Pons (tissue), 1 donor: ENCODE results near the gene BCAS3.

Source experiments
- DNase-seq: peaks from one replicate; pipeline ENCODE4 v3.0.0-alpha.2; 2016; ENCODE audit warnings: low spot score

The BCAS3 gene

DNA sequence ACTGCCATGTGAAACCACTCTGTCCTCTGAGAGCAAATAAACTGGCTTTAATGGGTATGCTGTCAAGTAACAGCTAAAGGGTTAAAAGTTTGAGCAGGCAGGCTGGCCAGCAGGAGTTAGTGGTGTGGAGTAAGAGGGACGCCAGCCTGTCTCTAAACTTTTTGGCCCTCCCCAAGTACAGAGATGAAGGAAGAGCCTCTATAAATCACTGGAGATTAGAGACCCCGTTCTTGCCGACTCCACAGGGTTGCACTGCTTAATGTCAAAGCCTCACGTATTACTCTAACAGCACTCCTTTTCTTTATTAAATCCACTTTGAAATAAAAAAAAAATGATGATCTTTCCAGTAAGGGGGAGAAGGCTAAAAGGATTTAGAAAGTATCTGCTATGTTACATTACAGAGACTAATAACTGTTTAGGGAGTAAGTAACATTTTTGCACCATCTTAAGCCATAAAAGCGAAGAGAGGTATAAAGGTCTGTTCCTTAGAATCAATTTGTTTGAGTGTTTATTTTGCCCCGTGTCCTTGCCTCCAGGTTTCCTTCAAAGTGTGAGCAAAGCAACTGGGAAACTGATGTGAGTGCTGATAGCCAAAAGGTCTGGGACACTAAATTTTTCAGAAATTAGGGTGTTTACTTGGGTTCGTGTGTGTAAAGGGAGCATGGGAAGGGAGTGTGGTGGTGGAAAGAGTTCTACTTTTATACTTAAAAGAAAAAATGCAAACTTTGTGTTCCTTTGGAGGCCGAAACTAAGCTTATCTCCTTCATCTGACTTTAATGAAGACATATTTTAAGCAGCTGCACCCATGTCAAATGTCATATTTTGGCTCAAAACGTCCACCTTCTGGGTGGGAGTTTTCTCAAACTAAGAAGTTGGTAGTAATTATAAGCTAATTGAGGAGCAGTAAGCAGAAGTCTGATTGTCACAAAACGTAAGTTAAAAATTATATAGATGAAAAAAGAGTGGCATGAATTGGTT, 612.0 kb downstream of the BCAS3 start:
- DNase-seq = no peak

DNA sequence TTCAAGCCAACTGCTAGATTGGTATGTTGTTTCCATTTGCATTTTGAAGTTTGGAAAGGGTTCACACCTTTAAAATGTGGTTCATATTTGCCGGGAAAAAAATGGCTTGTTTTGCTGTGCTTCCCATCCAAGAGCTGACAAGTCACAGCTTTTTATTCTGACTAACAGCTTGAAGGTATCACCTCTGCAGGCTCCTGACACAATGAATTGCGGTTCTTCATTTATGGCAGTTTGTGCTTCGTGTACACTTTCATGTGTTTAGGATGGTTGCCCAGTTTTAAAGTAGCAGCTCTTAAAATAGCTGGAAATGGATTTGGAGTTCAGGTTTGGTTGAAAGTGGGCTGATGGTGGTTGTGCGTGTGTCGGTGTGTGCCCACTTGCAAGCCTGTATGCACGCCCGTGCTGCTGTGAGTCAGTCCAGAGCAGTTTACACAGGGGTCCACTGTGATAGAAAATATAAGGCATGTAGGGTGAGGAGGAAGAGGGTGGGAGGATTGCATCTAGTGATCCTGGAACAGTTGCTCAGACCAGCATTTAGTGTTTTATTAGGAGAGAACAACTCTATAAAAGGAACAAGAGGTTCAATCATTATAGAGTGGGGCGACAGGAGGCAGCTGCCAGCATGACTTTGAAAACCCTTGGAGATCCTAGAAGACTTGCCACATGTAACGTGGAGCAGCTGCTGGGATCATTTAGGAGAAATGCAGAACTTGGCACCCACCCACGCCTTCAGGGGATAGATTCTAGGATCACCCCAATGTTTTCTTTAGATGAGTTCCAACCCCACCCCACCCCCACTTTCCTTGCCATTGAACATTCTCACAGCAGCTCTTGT, 614.0 kb downstream of the BCAS3 start:
- DNase-seq = no peak

DNA sequence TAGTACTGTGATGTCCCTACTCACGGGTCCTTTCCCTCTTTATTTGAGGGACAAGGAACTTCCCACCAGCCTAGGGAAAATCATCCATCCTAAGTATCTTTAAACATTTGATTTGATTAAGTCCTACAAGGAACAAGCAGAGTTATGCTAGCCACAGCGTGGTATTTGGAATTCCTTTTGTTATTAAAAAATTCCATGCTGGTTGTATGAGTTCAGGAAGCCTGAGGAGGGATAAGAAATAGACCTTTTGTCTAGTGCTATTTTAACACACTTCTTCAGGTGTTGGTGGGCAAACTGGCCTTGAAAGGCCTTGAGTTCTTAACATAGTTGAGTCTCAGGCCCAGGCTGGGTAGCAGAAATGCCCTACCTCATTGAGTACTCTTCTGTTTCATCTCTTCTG, 616.6 kb downstream of the BCAS3 start:
- DNase-seq = no peak

DNA sequence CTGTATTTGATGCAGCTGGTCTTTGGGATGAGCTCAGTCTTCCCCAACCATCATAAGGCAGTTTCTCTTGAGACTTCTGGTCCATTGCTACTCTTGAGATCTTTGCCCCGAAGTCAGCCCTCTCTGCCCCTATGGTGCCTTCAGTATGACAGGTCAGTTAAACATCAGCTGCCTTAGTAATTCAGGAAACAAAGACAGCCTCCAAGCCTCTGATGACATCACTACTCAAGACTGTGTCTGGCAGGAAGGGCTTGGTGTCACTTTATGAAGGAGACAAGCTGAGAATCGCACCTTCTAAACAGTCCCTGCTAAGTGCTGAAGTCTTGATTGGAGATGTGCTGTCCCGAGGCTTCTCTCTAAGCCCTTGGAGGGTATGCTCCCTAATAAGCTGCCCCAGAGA, 617.1 kb downstream of the BCAS3 start:
- no peak for DNase-seq

DNA sequence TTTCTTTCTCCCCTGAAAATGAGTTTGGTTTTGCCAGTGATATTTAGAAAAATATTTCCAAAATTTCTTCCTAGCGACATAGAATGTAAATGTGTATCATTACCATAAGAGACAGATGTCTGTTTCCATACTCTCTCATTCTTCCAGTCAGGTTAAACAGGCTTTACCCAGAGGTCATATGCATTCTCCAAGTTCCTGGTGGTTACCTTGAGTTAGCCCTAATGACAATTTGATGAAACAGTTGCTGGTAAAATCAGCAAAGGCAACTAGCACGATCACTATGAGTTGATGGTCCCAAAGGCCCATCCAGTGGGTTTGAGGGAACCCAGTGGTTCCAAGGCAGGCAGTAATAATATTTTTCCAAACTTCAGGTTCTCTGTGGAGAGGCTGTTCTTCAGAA, 618.4 kb downstream of the BCAS3 start:
- DNase-seq = no peak

DNA sequence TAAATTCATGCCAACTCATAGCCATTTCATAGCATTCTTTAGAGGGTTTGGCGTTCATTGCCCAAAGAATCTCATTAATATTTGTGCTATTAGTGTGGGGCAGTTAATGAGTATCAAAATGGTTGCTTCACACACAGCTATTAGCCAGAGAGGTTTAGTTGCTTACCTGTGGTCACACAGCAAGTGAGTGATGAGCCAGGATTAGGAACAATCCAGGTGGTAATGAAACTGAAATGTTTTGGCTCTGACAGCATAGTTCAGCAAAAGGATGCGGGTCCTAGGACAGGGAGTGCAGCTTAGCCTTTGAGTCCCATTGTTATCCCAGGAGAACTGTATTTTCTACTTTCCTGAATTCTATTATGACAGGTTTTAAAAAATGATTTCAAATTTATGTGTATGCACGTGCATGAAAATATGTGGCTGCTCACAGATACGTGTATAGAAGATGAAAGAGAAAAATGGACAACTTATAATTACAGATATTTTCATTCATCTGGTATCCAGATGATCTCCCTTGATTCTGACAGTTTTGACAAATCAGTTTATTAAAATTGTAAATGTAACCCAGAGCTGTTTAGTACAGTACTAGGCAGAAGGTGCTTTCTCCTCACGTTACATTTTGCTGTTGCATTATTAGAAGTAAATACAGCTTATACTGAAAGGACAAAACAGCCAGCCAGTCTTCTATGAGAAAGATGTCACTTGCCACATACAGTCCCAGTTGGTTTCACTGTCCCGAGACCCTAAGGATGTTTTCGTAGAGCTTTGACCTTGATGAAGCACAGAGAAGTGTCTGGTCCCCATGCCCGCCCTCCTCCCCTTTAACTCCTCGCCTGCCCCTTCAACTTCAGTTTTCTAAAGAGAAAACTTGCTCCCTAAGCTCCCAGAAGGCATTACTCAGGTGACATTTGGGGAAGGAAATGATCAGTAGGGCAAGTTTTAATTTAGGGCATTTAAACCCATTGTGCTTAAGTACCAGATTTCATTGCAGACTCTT, 622.2 kb downstream of the BCAS3 start:
- no peak for DNase-seq

DNA sequence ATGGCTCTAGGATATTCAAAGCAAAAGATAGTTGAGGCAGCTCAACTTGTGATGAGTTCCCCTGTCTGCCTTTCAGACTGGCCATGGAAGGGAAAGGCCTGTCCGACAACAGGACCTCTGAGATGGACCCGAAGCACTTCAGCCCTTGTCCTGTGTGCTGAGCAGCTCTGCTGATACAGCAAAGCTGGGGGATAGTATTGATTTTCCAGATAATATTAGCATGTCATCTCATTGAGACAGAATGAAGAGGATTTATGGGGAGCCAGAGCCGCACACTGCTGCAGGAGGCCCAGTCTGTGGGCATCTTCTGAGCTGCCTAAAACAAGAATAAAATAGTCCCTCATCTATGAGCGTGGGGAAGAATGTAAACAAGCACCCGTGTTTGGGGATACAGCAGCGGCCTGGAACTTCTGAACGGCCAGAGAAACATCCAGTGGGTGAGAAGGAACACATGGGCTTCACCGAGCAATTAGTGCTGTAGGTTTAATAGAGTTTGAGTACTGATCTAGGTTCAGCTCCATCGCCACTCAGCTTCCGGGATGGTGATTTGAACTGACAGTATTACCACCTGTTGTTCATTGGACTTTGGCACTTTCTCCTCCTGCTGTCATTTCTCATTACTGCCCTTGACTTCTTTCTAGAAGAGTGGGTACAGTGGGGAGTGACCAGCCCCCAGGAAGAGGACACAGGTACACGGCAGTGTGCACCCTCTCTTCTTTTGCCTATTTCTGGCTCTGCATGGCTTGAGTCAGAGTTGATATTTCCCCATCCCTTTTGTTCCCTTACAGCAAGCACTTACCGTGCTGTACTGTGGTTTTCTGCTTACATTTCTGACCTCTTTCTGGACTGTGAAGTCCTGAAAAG, 625.5 kb downstream of the BCAS3 start:
- DNase-seq = no peak

DNA sequence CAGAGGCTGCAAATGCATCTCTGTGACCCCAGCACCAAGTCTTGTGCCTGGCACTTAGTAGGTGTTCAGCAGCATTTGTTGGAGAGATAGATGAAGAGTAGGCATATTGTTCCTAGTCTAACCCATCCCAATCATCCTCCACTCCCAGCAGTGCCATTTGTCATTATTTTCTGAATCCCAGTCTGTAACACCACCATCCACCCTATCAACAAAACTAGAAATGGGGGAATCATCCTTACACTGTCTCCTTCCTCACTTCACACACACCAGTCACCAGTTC, 626.1 kb downstream of the BCAS3 start:
- no peak for DNase-seq

DNA sequence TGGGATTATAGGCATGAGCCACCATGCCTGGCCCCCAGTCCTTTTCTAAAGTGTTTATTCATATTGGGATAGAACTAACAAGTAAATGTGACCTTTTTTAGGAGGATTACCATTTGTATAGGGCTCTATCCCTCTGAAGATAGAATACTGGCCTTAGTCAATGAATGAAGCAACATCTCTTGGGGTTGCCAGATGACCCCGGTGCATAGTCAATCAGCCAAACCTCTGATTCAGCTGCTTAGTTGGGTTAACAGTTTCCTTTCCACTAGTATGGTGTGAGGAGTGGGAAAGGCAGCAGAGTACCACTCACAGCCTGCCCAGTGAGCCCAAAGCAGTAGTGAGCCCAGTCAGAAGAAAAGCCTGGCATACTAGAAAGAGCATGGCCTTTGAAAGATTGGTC, 627.4 kb downstream of the BCAS3 start:
- DNase-seq = no peak

DNA sequence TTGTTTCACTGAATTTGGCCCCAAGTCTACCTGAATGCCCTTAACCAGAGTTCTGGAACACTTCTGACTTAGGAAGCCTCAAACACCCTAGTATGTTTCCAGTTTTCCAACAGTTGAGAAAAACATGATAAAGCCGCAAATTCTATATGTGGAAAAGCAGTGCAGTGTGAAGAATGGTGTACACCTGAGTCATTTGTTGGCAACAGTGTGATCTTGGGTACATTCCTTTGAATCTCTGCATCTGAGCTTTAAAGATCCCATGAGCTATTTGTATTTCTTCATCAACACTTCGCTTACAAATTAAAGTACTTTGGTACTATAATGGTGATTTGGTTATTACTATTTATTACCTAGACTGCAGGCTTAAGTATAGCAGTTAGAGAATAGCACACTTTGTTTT, 628.4 kb downstream of the BCAS3 start:
- DNase-seq = no peak

DNA sequence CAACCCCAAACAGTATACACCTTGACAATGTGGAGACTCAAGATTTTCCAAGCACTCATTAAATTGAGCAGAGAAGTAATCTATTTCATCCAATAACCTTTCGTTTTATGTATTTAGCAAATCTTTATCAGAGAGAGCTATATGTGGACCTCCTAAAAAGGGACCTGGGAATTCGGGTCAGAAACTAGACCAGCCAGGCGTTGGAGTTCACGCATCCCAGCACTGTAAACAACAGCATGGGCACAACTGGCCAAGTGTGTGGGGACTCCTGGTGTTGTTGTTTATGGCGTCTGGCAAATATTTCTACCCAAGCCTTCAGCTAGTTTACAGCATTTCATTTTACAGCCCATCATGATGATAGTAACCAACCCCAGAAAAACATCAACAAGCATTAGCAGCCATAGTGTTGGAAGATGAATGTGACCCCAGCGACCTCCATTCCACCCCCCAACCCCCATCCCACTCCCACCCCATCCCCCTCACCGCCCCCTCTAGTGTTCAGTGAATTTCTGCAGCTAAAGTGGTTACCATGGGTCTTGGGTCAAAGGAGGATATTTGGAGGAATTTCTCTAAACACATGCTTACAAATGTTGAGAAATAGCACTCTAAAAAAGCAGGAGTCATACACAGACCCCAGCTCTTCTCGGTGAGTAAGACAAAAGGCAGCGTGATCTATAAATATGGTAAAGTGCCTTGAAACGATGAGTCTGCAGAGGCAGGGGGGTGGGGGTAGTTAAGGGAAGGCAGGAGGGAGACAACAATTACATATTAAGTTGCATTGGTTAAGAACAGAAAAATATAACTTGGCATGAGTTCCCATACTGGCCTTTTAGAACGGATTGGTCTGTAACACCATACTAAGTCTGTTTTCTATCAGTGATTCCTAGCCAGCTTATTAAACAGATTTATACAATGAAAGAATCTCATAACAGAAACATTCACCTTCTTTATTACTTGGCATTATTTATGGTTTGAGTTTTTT, 630.5 kb downstream of the BCAS3 start:
- DNase-seq = no peak

DNA sequence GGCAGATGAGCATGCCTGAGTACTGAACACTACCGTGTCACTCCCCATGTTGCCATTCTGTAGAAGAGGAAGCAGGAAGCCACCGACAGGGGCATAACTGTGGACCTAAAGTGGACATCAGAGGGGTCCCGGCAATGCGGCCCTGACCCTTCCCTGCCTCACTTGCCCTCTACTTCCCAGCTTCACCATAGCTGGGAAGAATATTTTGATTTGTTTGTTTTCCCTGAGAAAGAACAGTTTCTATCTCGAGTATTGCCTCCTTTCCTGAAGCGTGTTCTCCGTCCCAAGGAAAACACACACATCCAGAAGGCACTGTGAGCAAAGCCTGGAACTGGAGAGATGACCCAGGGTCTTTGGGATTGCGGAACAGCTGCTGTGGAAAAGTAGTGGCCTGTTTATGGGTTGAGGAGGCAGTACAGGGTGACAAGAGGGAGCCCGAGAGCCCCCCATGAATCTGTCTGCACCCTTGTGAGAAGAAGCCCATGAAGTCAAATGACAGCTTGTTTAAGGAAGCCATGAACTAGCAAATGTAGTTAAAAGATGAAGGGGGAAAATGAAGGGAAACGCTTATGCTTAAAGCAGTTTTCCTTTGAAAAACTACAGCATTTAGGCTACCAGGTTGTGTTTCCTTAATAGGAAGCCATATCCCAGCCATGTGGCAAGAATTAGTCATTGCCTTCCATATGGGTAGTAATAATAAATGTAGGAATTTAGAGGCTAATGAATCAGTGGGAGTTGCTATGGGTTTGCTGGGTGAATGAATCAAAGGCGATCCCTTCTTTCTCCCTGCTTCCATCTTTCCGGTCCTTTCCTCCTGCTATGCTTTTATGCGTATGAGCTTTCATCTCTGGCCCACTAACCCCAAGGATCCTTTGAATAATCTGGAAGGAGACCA, 632.0 kb downstream of the BCAS3 start:
- no peak for DNase-seq

DNA sequence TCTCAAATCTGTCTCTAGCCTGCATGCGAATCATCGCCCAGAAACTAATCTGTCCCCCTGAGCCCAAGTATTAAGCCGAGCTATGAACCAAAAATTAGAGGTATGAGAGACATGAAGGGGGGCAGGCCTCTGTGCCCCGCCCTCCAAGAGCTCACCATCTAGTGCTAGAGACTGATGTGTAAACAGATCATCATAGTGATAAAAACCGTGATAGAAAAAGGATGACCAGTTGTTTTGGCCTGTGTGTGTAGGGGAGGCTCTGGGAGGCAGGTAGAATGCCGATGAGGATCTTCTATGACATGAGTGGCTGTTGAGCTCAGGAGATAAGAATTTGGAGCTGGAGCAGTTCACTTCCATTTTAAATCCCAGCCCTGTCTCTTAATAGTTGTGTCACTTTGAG, 632.9 kb downstream of the BCAS3 start:
- DNase-seq = no peak

DNA sequence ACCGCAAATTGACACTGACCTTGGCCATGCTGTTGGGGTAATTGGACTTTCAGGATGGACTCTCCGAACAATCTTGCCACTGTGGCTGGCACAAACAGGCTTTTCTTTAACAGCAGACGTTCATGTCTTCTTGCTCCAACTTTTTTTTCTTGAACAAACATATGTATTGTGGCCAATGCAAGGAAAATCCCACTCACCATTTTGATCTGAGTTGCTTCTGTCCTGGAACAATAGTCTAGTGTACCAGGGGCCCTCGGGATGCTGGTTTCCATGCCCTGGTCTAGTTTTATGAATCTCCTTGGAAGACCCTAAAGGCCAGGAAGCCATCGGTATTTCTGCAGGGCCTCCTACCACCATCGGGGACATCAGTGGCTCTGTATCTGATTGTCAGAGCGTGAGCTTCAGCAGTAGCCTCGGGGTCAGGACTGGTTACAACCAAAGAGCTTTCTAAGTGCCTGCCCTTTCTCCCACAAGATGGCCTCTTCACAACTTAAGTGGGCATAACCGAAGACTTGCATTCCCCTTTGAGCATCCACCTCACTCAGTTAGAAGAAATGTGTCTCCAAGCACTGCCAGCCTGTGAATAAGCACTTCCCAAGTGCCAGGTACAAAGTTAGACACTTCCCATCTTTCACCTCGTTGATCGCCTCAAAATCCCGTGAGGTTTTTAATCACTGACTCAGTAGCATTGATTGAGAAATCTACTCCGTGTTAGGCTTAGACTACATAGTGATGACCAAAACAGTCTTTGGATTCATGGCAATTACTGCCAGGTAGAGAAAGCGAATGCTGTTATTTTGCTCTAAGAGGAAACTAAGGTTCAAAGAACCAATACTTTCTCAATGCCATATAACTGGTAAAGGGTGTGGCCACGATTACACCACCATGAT, 635.0 kb downstream of the BCAS3 start:
- DNase-seq = no peak

DNA sequence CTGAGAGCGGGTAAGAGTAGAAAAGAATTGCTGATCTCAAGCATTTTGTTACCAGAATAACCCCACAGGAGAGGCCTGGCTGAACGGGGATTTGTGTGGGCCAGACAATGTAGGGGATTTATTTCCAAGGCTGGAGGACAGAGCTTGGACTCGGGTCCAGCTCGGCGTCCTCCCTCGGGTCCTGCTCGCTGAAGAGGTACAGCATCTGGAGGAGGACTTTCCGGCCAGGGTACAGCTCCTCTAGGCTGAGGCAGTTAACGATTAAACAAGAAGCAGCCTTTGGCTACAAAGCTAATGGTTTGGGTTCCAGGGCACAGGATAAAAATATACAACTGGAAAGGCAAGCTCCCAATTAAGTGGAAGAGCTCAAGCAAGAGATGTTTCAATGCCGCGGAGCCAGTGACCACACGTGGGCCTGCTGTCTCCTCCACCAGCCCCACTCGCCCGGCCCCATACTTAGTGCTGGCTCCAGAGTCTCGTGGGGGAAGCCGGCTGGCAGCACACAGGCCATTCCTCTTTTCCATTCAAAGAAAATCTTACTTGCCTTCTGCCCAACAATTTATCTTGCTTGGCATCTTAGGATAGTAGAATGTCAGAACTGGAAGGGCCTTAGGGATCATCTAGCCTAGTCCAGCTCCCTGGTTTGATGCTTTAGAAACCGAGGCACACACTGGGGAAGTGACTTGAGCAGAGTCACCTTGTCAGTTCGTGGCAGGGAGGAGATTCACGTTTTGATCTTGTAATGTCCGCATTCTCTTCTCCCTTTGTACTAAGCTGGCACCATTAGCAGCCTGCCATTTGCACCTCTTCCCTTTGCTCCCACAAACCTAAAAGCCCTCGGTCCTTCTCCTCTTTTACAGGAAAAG, 636.0 kb downstream of the BCAS3 start:
- no peak for DNase-seq

DNA sequence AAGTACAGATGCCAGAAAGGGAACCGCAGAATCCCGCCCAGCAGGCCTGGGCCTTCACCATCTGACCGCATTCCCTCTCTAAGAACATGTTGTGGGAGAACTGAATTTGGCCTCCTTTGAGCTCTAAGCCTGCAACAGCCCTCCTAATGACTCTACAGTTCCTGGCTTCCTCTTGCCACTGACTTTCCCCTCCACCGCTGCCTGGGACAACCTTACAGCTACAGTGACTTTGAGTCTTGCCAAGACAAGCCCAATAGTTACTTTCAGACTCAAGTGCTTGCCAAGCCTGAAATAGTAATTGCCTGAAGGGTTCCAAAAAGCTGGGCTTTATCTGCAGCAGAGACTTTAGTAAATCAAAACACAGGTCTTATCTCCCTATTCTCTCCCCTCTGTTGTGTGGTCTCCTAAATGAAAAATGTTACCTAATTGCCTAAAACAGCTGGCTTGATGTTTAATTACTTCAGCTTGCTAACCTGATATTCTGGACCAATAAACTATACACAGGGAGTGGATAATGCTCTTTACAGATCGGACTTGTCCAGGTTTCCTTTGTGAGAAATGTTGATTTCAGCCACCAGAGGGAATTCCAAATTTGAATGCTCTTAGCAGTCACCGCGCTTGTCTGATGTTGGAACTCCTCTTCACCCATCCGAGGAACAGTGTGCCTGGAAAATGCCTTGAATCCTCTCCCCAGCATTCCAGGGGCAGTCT, 636.9 kb downstream of the BCAS3 start:
- DNase-seq = peak; percentile 74
